ENCODE data around the gene LRCH1.

LRCH1 gene

GRCh38 chr13:46796515-46797474 lies 243.8 kb downstream of the LRCH1 start, which contains the start of gene ESD:
Gene ESD (minus strand): TSS chr13:46797161. CDS start chr13:46791413, 5,748 bp downstream.
- Histone ChIP-seq H3K36me3 (ENCODE audit: control insufficient read depth, insufficient read depth, low read length) (peaks cover 13% of the 10 kb centered on the region), H3K4me1 (ENCODE audit: control insufficient read depth, insufficient read depth, low read length, poor library complexity, severe bottlenecking) (peaks cover 4% of the 10 kb centered on the region), H3K9me3 (ENCODE audit: control insufficient read depth, low read length) (no peaks in the 10 kb centered on the region), H3K4me3 (ENCODE audit: extremely low read depth, insufficient read depth, low read length, poor library complexity, severe bottlenecking) (peak within 1 kb of the TSS; percentile 71), H3K27ac (ENCODE audit: low read depth, low read length, severe bottlenecking) (peak within 1 kb of the TSS; percentile 78)
- 3 to 6% methylated on average over 54 to 68 of the region's 77 CpGs for WGBS, 2 experiments (ENCODE audit: insufficient coverage in 2 of 2)

DNA sequence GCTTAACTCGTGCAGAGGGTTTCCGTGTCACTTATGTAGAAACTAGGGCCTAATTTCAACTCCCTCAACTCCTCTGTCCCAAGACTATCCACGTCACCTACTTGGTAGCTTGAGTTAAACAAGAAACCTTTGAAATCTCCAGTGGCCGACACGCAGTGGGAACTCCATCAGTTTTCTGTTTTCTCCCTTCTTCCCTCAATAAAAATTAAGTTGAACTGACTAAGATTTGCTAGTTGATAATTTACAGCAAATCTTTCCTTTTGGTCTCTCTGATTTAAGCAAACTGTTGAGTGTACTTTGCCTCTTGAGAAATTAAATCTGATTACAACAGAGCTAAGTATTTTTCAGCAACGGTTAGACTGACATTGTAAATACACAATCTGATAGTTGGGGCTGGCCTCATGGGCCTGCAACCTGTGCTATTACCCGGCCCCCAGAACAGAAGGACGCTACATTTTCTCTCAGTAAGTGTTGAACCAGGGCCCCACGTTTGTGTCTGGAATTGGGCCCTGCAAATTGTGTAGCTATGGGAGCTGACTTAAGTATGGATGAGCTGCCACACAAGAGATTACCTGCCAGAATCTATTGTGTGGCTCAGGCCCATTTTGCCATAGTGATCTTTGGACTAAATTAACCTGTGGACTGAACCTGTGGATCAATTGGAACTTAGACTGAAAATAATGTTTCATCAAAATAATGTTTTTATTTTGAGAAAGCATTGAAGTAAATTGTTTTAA lies 244.7 kb downstream of the LRCH1 start:
- H3K4me1 ChIP-seq (ENCODE audit: control insufficient read depth, insufficient read depth, low read length, poor library complexity, severe bottlenecking), result peaks cover 4% of the 10 kb centered on the region
- peaks cover 13% of the 10 kb centered on the region for H3K36me3 ChIP-seq (ENCODE audit: control insufficient read depth, insufficient read depth, low read length)
- H3K4me3 ChIP-seq (ENCODE audit: extremely low read depth, insufficient read depth, low read length, poor library complexity, severe bottlenecking), result peak overlapping the region; percentile 71
- H3K27ac ChIP-seq (ENCODE audit: low read depth, low read length, severe bottlenecking), result no peak overlapping the region
- 79 to 88% methylated on average over 9 of the region's 9 CpGs for WGBS, 2 experiments (ENCODE audit: insufficient coverage in 2 of 2)
- no peaks in the 10 kb centered on the region for H3K9me3 ChIP-seq (ENCODE audit: control insufficient read depth, low read length)

DNA sequence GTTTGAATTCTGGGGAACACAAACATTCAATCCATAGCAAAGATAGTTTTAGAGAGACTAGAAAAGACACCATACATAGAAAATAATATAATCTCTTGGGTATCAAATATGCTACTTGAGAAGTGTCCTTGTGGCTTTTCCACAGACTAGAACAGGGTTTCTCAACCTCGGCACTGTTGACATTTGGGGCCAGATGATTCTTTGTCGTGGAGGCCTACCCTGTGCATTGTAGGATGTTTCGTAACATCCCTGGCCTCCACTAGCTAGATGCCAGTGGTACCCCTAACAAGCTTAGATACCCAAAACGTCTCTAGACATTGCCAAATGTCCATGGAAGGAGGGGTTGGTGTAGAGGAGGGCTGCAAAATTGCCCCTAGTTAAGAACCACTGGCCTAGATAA lies 246.2 kb downstream of the LRCH1 start:
- H3K4me1 ChIP-seq (ENCODE audit: control insufficient read depth, insufficient read depth, low read length, poor library complexity, severe bottlenecking), result peaks cover 10% of the 10 kb centered on the region
- no peak overlapping the region for H3K4me3 ChIP-seq (ENCODE audit: extremely low read depth, insufficient read depth, low read length, poor library complexity, severe bottlenecking)
- 83 to 100% methylated on average over 2 of the region's 4 CpGs for WGBS, 2 experiments (ENCODE audit: insufficient coverage in 2 of 2)
- peaks cover 6% of the 10 kb centered on the region for H3K36me3 ChIP-seq (ENCODE audit: control insufficient read depth, insufficient read depth, low read length)
- no peaks in the 10 kb centered on the region for H3K9me3 ChIP-seq (ENCODE audit: control insufficient read depth, low read length)
- no peak overlapping the region for H3K27ac ChIP-seq (ENCODE audit: low read depth, low read length, severe bottlenecking)

GRCh38 chr13:46801858-46802257 lies 248.9 kb downstream of the LRCH1 start:
- no peaks in the 10 kb centered on the region for H3K9me3 ChIP-seq (ENCODE audit: control insufficient read depth, low read length)
- H3K4me1 ChIP-seq (ENCODE audit: control insufficient read depth, insufficient read depth, low read length, poor library complexity, severe bottlenecking), result peaks cover 8% of the 10 kb centered on the region
- no peaks in the 10 kb centered on the region for H3K36me3 ChIP-seq (ENCODE audit: control insufficient read depth, insufficient read depth, low read length)
- no peak overlapping the region for H3K27ac ChIP-seq (ENCODE audit: low read depth, low read length, severe bottlenecking)
- H3K4me3 ChIP-seq (ENCODE audit: extremely low read depth, insufficient read depth, low read length, poor library complexity, severe bottlenecking), result no peak overlapping the region
- WGBS, 2 experiments (ENCODE audit: insufficient coverage in 2 of 2), result 100% methylated on average over 1 of the region's 1 CpG; no CpG with 5 or more reads in 1 of the 2 experiments
